Fibroblast of mammary gland (primary cell): ENCODE data around the gene ADAMTS1.

Experiments
- DNase-seq: peaks from one replicate; pipeline ENCODE4 v3.0.0-alpha.2; 2010; ENCODE audit warnings: low read depth
- H3K4me3 ChIP-seq: 2 replicates; pipeline ENCODE4 v1.5.1; 2011; ENCODE audit warnings: low read depth, mild to moderate bottlenecking, low read length, moderate library complexity; ENCODE audit not compliant: control insufficient read depth
- TF ChIP-seq, protein P1 (sequence below): conservative IDR thresholded peaks from 2 replicates; pipeline ENCODE4 v1.5.1; 2011; ENCODE audit warnings: low read depth, low read length, inconsistent platforms; ENCODE audit not compliant: control insufficient read depth, insufficient read depth

Gene ADAMTS1

GRCh38 chr21:26790296-26790695, 54.9 kb downstream of the ADAMTS1 start:
- TF ChIP-seq, protein P1, sequence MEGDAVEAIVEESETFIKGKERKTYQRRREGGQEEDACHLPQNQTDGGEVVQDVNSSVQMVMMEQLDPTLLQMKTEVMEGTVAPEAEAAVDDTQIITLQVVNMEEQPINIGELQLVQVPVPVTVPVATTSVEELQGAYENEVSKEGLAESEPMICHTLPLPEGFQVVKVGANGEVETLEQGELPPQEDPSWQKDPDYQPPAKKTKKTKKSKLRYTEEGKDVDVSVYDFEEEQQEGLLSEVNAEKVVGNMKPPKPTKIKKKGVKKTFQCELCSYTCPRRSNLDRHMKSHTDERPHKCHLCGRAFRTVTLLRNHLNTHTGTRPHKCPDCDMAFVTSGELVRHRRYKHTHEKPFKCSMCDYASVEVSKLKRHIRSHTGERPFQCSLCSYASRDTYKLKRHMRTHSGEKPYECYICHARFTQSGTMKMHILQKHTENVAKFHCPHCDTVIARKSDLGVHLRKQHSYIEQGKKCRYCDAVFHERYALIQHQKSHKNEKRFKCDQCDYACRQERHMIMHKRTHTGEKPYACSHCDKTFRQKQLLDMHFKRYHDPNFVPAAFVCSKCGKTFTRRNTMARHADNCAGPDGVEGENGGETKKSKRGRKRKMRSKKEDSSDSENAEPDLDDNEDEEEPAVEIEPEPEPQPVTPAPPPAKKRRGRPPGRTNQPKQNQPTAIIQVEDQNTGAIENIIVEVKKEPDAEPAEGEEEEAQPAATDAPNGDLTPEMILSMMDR, result no peak
- H3K4me3 ChIP-seq, result no peak overlapping the region
- DNase-seq, result no peak

DNA sequence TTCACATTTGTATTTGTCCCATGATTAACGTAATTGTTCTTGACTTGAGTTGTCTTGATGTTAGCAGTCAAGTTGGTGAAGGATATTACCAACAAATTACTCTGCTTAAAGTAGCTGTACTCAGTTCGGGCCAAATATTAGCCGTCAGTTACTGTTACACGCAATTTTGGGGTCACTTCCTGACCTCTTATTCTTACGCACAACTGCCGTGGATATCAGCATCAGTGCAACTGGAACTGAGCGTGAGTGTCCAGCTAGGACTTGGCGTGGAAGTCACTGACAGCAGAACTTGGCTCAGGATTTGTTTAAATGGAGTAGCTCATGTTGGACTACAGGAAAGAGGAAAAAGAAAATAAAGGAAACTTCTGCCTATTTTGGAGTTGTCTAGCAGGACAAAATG, 56.4 kb downstream of the ADAMTS1 start:
- peak; percentile 56 for DNase-seq
- TF ChIP-seq, protein P1, result no peak
- H3K4me3 ChIP-seq, result no peak overlapping the region
